ENCODE measurements around the gene CLCN3.

DNA sequence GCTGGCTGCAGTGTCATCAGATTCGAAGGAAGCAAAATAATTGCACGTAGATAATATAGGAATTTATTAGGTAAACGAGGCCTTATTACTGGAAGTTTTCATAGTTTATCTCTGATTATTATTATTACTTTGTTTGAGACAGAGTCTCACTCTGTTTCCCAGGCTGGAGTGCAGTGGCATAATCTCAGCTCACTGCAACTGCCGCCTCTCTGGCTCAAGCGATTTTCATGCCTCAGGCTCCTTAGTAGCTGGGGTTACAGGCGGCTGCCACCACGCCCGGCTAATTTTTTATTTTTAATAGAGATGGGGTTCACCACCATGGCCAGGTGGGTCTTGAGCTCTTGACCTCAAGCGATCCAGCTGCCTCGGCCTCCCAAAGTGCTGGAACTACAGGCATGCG, 12.5 kb downstream of the CLCN3 start:
- TF ChIP-seq, protein P1, sequence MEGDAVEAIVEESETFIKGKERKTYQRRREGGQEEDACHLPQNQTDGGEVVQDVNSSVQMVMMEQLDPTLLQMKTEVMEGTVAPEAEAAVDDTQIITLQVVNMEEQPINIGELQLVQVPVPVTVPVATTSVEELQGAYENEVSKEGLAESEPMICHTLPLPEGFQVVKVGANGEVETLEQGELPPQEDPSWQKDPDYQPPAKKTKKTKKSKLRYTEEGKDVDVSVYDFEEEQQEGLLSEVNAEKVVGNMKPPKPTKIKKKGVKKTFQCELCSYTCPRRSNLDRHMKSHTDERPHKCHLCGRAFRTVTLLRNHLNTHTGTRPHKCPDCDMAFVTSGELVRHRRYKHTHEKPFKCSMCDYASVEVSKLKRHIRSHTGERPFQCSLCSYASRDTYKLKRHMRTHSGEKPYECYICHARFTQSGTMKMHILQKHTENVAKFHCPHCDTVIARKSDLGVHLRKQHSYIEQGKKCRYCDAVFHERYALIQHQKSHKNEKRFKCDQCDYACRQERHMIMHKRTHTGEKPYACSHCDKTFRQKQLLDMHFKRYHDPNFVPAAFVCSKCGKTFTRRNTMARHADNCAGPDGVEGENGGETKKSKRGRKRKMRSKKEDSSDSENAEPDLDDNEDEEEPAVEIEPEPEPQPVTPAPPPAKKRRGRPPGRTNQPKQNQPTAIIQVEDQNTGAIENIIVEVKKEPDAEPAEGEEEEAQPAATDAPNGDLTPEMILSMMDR (IDR thresholded peaks at IDR 0.05) = no peak
- no peak for TF ChIP-seq POLR2A (IDR thresholded peaks at IDR 0.05)
